WERI-Rb-1 (cell line): ENCODE data around the gene COL6A3.

Source experiments
- DNase-seq: peaks from one replicate; pipeline ENCODE4 v3.0.0-alpha.2; 2020
- H3K27ac ChIP-seq: fragments of 250-450 bp; sonication (Bioruptor Pico); 2 replicates; pipeline ENCODE4 v1.5.1; 2020; ENCODE audit warnings: mild to moderate bottlenecking, moderate library complexity
- H3K27me3 ChIP-seq: fragments of 250-450 bp; sonication (Bioruptor Pico); 2 replicates; pipeline ENCODE4 v1.5.1; 2021; ENCODE audit warnings: mild to moderate bottlenecking, low read depth, moderate library complexity; ENCODE audit not compliant: insufficient read depth, severe bottlenecking
- H3K36me3 ChIP-seq: fragments of 250-450 bp; sonication (Bioruptor Pico); 2 replicates; pipeline ENCODE4 v1.5.1; 2020; ENCODE audit warnings: mild to moderate bottlenecking, moderate library complexity
- H3K4me3 ChIP-seq: 2 replicates; pipeline ENCODE4 v1.5.1; 2011; ENCODE audit warnings: low read depth, mild to moderate bottlenecking, control low read depth, low read length
- H3K9me3 ChIP-seq: fragments of 250-450 bp; sonication (Bioruptor Pico); 2 replicates; pipeline ENCODE4 v1.5.1; 2021; ENCODE audit warnings: mild to moderate bottlenecking, moderate library complexity; ENCODE audit not compliant: severe bottlenecking
- TF ChIP-seq, protein P1 (sequence below): IDR thresholded peaks from 2 replicates; pipeline ENCODE4 v1.5.1; 2011; ENCODE audit warnings: low read depth, mild to moderate bottlenecking, control low read depth, inconsistent platforms, low read length

The COL6A3 gene

DNA sequence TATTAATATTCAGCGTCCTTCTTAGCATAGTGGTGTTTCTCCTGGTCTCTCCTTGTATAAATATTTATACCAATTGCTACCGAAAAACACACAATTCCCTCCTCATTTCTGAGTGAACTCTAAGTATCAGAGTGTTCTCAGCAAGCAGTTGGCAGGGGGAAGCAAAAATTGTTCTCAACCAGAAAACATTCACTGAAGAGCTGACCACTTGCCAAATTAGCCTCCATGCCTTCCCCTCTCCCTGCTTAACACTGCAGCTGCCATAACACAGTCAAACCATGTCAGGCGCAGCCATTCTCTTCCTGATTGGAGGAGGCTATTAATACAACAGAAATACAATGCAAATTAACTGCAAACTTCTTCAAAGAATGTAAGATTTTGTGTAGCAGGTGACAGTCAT lies 105.0 kb downstream of the COL6A3 start:
- TF ChIP-seq, protein P1, sequence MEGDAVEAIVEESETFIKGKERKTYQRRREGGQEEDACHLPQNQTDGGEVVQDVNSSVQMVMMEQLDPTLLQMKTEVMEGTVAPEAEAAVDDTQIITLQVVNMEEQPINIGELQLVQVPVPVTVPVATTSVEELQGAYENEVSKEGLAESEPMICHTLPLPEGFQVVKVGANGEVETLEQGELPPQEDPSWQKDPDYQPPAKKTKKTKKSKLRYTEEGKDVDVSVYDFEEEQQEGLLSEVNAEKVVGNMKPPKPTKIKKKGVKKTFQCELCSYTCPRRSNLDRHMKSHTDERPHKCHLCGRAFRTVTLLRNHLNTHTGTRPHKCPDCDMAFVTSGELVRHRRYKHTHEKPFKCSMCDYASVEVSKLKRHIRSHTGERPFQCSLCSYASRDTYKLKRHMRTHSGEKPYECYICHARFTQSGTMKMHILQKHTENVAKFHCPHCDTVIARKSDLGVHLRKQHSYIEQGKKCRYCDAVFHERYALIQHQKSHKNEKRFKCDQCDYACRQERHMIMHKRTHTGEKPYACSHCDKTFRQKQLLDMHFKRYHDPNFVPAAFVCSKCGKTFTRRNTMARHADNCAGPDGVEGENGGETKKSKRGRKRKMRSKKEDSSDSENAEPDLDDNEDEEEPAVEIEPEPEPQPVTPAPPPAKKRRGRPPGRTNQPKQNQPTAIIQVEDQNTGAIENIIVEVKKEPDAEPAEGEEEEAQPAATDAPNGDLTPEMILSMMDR: no peak
- H3K4me3 ChIP-seq: no peak overlapping the region
- no peak for DNase-seq
- no peaks in the 10 kb centered on the region for H3K9me3 ChIP-seq
- H3K27ac ChIP-seq: no peak overlapping the region
- peaks cover 58% of the 10 kb centered on the region for H3K27me3 ChIP-seq
- no peaks in the 10 kb centered on the region for H3K36me3 ChIP-seq

DNA sequence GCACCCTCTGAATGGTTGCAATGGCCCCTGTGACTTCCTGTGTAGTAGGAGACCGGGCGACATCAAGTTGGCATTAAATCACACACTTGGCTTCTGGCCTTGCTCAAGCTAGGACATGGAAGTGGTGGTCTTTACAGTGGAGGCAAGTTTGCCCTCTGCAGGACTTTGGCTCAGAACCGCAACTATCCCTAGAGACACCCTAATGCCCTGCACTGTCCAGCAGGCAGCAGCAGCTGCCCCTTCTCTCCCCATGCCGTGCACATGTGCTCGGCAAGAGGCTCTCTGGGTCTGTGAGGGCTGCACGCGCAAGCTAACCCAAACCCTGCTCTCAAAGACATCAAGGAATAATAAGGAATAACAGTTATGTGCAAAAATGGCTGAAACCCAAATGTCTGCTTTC lies 106.5 kb downstream of the COL6A3 start:
- no peak overlapping the region for H3K4me3 ChIP-seq
- no peaks in the 10 kb centered on the region for H3K36me3 ChIP-seq
- DNase-seq: no peak
- H3K27ac ChIP-seq: no peak overlapping the region
- peaks cover 48% of the 10 kb centered on the region for H3K27me3 ChIP-seq
- TF ChIP-seq, protein P1: no peak
- H3K9me3 ChIP-seq: peaks cover 10% of the 10 kb centered on the region

DNA sequence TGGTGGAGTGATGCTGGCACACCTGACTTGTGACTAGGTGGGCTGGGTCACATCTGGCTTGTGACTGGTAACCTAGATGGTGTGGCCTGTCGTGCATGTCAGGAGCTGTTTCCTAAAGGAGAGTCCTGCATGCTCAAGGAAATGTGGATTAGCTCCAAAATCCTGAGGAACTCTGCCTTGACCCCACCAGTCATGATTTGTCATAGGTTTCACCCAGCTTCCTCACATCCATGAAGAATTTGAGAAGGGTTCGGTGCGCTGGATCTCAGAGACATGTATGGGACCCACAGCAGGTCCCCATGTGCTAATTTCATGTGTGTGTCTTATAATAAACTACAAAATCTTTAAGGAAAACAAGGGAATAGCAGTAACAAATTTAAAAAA lies 107.2 kb downstream of the COL6A3 start:
- TF ChIP-seq, protein P1: no peak
- Histone ChIP-seq H3K27me3 (peaks cover 43% of the 10 kb centered on the region), H3K36me3 (no peaks in the 10 kb centered on the region), H3K27ac (no peak overlapping the region), H3K9me3 (peaks cover 10% of the 10 kb centered on the region), H3K4me3 (no peak overlapping the region)
- DNase-seq: no peak

DNA sequence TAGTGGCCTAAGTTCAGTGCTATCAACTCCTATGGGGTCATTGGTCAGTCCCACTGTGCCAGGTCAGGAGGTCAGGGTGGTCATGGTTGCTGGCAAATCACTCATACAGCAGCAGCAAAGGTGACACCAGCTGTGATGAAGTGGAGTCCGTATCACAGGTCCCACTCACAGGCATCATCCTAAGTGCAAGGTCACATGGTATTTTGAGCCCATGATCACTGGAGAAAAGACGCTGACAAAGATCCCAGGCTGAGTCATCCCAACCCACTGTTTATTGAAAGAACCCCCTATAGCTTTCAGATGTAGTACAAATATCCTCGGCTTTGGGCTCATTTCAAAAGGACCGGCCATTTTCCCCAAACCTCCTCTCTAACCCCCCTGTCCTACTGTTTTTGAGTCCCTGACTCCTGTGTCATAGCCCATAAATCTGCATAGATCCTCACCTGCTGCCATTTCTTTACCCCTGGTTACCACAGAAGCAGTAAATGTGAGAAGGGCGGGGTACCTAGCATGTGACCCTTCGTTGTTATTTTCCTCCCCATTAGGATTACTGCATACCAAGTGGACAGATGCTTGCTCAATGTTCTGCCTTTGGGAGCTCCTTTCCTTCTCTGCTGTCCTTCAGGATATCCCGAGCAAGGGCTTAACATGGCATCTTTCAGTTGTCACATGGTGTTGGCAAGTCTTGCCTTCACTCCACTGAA lies 107.7 kb downstream of the COL6A3 start:
- DNase-seq: no peak
- Histone ChIP-seq H3K36me3 (no peaks in the 10 kb centered on the region), H3K9me3 (peaks cover 10% of the 10 kb centered on the region), H3K27ac (no peak overlapping the region), H3K27me3 (peaks cover 44% of the 10 kb centered on the region), H3K4me3 (no peak overlapping the region)
- TF ChIP-seq, protein P1: no peak

DNA sequence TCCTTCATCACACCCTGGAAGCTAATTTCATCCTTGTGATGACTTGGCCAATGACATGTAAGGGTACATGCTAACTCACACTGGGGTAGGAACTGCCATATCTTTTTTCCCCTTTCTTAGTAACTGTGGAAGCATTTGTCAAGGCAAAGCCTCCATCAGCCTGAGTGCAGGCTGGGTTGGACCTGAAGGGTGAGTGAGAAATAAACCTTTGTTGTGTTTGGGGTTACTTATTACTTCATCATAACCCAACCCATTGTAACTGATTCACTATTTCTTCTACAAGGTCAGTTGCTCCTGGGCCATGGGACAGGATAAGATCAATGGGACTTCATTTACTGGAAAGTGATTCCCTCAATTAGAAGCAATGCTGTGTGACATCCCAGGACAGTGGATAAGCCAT lies 108.4 kb downstream of the COL6A3 start:
- H3K36me3 ChIP-seq: no peaks in the 10 kb centered on the region
- no peak overlapping the region for H3K4me3 ChIP-seq
- peaks cover 42% of the 10 kb centered on the region for H3K27me3 ChIP-seq
- DNase-seq: no peak
- H3K27ac ChIP-seq: no peak overlapping the region
- TF ChIP-seq, protein P1: no peak
- H3K9me3 ChIP-seq: peaks cover 10% of the 10 kb centered on the region
